Measurements from ENCODE around the gene ADAT3. TPM values are rescaled to one million over a fixed set of nuclear protein-coding genes. Genes with fewer than 3 reads are reported as not detected.
A peak's percentile ranks its signal among the peaks of the same experiment; 100 is the strongest.
"Not testable (repeated sequence)": the region's sequence is repeated elsewhere in the genome, so short reads cannot be mapped to it uniquely, and the experiment has no call there.

ADAT3 gene
- total RNA-seq, 1 experiment from 2014 or later: 7.6 TPM

GRCh38 chr19:1882786-1883692 is 22.2 kb upstream of the ADAT3 start:
- DNase-seq (ENCODE audit: low read depth): no peak

GRCh38 chr19:1883784-1884183 is 21.4 kb upstream of the ADAT3 start:
- no peak for DNase-seq (ENCODE audit: low read depth)

DNA sequence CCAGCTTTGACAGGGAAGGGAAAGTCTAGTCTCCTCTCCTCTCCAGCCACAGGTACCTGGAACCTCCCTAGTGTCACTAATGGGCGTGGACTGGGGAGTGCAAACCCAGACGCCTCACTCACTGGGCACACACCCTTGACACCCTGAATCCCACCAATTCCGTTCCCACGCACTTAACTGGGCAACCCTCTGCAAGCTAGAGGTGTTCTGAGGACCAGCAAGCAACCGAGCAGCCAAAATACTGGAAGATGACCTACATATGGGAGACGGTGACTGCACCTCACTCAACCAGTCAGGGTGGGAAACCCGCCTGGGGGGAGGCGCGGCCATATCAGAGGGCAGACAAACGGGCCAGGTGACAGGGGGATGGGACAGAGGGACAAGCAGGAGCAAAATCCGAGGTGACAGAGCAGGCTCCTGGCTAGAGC is 20.9 kb upstream of the ADAT3 start:
- no peak for DNase-seq (ENCODE audit: low read depth)

DNA sequence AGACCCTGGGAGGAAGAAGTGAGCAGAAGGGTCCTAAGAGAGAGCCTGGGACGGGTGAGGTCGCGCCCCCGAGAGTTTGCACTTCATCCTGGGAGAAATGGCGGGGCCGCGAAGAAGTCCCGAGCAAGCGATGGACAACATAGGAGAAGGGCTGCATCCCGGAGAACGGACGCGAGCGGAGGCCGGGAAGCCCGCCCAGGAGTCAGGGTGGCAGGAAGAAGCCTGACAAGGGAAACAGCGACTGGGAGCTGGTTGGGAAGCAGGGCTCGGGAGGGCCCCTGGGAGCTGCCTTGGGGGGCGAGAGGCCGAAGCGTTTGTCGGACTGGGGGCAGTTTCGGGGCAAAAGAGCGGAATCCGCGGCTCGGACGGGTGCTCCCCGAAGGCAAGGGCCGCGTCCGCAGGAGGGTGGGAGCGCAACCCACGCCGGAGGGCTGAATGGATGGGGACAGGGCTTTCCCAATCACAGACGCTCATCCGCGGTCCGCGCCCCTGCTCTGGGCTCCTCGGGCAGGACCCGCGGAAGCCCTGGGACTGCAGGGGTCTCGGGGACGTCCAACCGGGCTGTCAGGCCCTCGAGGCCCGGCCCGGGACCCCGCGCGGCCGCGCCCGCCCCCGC is 20.4 kb upstream of the ADAT3 start:
- DNase-seq (ENCODE audit: low read depth): no peak

GRCh38 chr19:1885398-1886119 is 19.6 kb upstream of the ADAT3 start, which contains the start of gene ABHD17A:
TSS of gene ABHD17A (minus strand) at chr19:1885496. CDS start at chr19:1881566, 3,930 bp downstream.
- DNase-seq (ENCODE audit: low read depth): peak; percentile 89

- DNase-seq (ENCODE audit: low read depth): not testable (repeated sequence)
Observed at GRCh38 chr19:1886360-1886759, 18.8 kb upstream of the ADAT3 start.

DNA sequence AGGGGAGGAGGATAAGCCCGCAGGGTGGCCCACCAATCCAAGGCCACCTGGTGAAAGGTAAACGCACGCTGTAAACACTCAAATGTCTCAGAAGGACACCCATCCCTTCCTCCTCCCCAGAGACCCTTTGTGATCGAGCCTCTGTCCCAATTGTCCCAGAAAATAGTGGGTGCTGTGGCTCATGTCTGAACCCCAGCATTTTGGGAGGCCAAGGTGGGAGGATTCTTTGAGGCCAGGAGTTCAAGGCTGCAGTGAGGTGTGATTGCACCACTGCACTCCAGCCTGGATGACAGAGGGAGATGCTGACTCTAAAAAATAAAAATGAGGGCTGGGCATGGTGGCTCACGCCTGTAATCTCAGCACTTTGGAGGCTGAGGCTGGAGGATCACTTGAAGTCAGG is 16.8 kb upstream of the ADAT3 start:
- DNase-seq (ENCODE audit: low read depth): no peak

- DNase-seq (ENCODE audit: low read depth): no peak
Observed at GRCh38 chr19:1889907-1890306, 15.3 kb upstream of the ADAT3 start.

- no peak for DNase-seq (ENCODE audit: low read depth)
Observed at GRCh38 chr19:1893791-1894190, 11.4 kb upstream of the ADAT3 start.

- DNase-seq (ENCODE audit: low read depth): no peak
Observed at GRCh38 chr19:1896508-1896907, 8.7 kb upstream of the ADAT3 start.

DNA sequence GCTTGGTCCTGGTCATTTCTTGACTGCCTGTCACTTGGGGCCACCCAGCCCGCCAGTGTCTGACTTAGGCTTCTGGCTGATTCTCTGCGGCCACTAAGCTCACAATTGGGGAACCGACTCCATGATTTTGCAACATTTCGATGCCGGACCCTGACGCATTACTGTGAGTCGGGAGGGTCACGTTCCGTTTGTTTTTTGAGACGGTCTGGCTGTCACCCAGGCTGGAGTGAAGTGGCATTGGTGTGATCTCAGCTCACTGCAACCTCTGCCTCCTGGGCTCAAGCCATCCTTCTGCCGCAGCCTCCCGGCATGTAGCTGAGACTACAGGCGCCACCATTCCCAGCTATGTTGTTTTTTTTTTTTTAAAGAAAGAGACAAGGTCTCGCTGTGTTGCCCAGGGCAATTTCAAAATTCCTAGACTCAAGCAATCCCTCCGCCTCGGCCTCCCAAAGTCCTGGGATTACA is 3.2 kb upstream of the ADAT3 start:
- no peak for DNase-seq (ENCODE audit: low read depth)

DNA sequence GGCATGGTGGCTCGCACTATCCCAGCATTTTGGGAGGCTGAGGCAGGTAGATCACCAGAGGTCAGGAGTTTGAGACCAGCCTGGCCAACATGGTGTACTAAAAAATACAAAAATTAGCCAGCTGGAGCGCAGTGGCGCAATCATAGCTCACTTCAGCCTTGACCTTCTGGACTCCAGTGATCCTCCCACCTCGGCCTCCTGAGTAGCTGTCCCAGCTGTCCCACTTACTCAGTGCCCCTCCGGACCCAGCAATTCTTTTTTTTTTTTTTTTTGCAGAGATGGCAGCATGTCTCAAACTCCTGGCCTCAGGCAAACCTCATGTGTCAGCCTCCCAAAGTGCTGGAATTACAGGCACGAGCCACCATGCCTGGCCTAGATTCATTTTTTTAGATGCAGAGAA is 2.3 kb upstream of the ADAT3 start:
- DNase-seq (ENCODE audit: low read depth): no peak

DNA sequence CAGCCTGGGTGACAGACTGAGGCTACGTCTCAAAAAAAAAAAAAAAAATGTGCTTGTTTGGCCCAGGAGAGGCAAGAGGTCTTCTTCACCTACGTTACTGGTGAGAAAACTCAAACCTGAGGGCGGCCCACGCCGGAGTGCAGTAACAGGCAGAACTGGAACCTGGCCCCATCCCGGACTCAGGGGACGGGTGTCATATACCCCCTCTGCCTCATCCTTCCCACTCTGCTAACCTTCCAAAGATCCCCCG is 414 bp upstream of the ADAT3 start:
- DNase-seq (ENCODE audit: low read depth): no peak

DNA sequence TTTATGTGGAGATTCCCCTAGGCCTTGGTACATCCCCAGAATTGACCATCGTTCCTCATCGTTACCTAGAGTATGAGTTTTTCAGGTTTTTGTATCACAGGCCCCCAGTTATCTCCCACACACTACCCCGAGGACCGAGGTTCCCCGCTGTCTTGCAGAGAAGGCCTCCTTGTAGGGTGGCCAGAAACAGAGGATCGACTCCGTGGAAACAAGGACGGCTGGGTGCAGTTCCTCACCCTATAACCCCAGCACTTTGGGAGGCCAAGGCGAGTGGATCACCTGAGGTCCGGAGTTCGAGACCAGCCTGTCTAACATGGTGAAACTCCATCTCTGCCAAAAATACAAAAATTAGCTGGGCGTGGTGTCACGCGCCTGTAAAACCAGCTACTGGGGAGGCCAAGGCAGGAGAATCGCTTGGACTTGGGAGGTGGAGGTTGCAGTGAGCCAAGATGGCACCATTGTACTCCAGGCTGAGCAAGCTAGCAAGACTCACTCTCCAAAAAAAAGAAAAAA is 720 bp downstream of the ADAT3 start:
- no peak for DNase-seq (ENCODE audit: low read depth)

DNA sequence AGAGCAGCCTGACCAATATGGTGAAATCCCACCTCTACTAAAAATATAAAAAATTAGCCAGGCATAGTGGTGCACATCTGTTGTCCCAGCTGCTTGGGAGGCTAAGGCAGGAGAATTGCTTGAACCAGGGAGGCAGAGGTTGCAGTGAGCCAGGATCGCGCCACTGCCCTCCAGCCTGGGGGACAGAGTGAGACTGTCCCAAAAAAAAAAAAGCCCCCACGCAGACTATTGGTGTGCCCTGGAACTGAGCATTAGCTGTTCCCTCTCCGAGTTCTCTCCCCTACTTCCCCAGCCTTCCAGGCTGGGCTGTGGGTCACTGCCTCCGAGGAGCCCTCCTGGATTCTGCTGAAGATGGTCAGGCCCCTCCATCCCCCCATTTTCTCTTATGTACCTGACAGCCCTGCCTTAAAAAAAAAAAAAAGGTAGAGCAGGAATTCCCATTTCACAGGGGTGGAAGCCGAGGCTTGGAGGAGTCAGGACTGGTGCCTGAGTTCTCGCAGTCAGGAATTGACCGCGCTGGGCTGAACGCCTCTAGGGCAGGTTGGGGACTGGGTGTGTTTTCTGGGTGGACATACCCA is 1.9 kb downstream of the ADAT3 start:
- no peak for DNase-seq (ENCODE audit: low read depth)

DNA sequence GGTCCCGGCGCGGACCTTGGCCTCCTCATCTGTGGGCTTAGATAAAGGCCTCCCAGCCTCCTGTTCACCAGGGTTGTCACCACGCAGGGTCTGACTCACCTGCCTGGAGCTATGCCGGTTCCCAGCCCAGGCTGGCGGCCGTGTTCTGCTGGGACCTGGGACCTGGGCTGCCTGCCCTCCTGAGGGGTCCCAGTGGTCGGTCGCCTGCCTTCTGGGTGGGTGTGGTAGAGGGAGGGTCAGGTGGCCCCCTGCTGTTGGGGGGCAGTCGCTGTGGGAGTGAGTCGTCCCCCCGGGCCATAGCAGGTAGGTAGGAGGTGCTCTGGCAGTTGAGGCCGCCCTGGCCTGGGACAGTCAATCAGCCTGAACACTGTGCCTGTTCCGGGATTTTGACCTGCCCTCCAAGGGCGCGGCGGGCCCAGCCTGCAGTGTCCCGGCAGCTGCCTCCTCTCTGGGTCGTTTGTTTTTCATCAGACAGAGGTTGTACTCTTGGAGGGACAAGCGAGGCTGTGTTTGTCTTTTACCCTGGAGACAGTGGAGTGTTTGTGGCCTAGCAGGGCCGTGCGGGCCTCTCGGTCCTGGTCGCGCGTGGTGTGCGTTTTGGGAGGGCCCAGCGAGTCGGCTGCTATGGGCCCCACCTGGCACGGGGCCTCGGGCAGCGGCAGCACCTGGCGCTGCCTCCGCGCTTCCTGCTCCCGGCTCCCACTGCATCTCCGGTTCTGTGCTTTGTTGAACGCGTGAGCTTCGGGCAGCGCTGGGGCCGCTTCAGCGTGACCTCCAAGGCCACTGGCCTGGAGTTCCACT is 2.6 kb downstream of the ADAT3 start:
- DNase-seq (ENCODE audit: low read depth): no peak

- no peak for DNase-seq (ENCODE audit: low read depth)
Observed at GRCh38 chr19:1908364-1908678, 3.1 kb downstream of the ADAT3 start.

DNA sequence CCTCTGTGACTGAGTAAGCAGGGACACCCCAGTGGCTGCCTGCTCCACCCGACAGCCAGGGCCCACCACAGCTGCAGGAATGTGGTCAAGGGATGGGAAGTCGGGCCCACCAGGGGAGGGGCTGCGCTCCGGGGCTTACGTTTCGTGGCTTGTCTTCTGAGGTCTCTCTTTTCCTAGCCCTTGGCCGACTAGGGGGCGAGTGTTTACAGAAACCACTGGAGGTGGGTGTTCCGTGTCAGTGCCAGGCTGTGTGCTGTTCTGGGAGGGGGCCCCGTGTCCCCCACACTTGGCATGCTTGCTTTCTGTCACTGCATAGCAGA is 4.5 kb downstream of the ADAT3 start:
- DNase-seq (ENCODE audit: low read depth): no peak

- peak; percentile 43 for DNase-seq (ENCODE audit: low read depth)
Observed at GRCh38 chr19:1910177-1910576, 5.0 kb downstream of the ADAT3 start.

DNA sequence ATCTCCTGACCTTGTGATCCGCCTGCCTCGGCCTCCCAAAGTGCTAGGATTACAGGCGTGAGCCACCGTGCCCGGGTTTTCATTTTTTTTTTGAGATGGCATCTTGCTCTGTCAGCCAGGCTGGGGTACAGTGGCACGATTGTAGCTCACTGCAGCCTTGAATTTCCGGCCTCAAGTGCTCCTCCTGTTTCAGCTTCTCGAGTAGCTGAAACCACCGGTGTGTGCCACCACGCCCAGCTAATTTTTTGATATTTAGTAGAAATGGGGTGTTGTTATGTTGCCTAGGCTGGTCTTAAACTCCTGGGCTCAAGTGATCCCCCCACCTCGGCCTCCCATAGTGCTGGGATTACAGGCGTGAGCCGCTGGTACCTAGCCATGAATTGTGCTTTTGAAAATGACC is 5.9 kb downstream of the ADAT3 start:
- DNase-seq (ENCODE audit: low read depth): no peak

DNA sequence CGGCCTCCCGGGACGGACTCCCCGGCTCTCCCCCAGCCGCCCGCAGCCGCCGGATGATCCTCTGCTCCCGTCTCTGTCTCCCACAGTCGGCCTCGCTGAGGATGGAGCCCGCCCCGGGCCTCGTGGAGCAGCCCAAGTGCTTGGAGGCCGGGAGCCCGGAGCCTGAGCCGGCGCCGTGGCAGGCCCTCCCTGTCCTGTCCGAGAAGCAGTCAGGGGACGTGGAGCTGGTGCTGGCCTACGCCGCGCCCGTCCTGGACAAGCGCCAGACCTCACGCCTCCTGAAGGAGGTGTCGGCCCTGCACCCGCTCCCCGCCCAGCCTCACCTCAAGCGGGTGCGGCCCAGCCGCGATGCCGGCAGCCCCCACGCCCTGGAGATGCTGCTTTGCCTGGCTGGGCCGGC is 6.8 kb downstream of the ADAT3 start:
- DNase-seq (ENCODE audit: low read depth): no peak
